Stromal cell of bone marrow (primary cell): ENCODE measurements around the gene BBS7.

Source experiments
- DNase-seq: peaks from one replicate; pipeline ENCODE4 v3.0.0-alpha.2; 2012; ENCODE audit warnings: low read depth

Gene BBS7

DNA sequence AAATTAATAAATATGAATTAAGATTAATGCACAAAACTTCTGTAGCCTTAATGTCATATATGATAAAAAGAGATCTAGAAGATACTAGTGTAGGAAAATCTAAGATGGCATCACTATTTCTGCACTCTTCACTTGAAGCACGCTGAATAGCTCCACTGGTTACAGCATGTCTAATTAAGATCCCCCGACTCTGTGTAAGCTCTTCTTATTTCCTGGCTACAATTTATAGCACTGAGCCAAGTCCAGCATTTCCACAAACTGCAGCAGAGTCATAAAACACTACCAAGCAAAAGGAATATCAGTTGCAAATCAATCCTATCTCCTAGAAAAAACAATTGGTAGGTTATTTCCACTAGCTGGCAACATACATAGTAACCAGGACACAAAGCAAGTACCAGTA lies 45.3 kb downstream of the BBS7 start:
- no peak for DNase-seq

DNA sequence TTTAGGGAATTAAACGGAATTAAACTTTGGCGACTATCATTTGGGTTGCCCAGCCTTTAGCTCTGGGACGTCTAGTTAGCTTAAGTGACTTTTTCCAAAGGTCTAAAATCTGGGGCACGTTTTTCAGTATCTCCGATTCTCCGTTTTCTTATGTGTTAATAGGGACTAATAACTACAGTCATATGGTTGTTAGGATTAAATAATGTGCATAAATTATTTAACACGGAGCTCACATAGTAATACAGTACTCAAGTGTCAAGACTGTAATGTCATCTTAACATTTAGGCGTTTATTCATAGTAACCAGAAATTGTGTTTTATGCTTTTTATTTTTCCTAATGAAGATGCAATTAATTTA lies 46.1 kb downstream of the BBS7 start:
- no peak for DNase-seq

DNA sequence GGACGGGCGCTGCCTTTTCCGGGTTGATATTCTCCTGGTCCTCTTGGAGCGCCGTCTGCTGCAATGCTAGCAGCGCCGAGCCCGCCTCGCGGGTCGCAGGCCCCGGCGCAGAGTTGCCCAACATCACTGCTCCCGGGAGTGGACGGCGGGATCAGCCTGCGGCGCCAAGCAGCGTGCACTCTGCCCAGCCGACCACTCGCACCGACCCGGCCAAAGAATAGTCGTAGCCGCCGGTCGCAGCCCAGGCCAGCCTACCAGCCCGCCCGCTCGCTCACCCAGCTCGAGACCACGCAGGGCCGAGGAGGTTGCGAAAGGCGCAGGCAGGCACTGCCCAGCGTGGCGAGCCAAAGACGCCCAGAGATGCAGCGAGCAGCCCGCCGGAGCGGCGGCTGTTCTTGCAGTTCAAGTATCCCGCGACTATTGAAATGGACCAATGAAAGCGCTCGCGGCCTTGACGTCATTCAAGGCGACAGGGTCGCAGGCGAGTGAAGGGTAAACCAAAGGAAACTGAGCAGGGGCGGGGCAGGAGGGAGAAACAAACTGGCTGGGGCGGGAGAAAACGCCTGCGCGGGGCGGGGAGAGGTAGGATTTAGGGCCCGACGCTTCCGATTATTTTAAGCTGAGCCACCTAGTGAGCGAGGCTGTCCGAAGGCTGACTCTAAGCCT lies 46.6 kb downstream of the BBS7 start, which contains the start of gene CCNA2:
Gene CCNA2 (minus strand): TSS at position 379 of the 666 bp plus-strand sequence. CDS start 255 bp downstream, at position 124.
- DNase-seq = peak; percentile 93

DNA sequence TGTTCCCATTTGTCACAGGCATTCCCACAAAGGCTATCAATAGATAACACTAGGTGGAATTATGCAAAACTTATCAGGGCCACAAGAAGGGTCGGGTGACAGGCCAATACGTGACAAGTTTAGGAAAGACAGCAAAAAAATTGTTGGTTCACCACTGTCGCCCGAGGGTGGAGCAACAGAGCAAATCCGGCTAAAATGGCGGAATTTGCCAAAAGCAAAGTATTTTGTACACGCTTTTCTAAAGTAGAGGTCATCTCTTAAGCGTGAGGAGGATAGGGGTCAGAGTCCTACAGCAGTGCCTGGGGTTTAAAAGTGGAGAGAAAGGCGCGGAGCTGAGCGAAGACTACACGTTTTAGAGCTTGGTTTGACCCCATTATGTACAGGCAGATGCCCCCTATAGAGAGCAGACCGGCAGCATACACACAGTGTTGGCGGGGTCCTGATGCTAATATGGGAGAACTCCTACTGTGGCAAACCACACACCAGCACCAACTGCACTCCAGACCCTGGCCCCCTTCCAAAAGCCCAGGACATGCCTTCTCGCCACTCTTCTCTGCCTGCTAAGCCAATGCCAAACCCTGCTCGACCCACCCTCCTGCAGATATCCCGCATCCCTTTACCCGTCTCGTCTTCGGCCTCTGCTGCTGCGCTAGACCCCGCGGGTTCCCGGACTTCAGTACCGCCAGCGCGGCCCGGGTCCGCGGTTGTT lies 47.3 kb downstream of the BBS7 start:
- DNase-seq = no peak

DNA sequence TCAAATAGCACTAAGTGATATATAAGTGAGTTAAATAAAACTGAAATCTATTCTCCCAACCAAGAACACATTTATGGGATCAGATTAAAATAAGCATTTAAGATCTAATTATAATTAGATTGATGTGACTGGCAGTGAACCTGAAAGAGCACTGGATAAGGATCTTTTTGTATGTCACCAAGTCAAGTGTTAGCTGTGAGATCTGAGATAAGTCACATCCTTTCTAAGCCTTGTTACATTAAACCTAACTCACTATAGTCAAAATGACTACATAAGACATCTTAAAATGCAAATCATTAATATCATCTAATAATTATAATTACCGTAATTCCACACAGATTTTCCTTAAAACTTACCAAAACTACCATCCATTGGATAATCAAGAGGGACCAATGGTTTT lies 48.2 kb downstream of the BBS7 start:
- no peak for DNase-seq

DNA sequence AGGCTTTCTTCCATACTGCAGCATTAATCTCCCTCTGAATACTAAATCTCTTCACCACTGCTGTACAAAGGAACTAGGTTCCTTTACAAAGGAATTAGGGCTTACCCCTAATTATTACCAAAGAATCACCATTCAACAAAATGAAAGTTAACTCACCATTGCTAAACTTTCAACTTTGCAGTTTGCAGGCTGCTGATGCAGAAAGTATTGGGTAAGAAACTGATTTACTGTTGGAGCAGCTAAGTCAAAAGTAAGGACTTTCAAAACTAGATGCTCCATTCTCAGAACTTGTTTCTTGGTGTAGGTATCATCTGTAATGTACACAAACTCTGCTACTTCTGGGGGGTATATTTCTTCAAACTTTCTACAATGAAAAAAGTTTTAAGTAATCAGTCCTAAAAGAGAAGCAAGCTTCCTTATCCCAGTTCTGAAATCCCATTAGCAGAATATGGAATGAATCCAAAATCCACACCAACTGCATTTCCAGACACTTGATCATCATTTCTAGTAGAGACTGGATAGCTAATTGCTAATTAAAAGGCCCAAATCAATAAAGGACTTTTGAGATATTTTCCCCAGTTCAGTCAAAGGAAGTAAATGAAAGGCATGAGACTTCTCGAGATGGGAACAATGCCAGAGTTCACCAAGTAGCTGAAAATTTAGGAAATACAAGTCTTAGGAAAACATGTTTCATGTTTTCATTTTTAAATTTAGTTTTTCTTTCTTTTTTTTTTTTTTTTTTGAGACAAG lies 50.9 kb downstream of the BBS7 start:
- no peak for DNase-seq

DNA sequence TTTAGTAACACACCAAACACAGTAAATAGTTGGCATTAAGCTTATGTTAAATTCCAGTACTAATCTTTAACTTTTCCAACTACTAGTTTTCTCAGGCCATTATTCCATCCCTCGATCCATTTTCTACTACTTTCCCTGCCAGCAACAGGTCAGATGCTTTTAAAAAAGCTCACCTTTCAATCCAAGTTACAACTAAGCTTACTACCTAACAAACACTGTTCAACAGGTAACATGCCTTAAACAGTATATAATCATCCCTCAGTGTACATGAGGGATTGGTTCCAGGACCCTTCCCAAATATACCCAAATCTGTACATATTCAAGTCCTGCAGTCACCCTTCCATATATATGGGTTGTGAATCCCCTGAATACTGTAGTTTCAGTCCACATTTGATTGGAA lies 52.1 kb downstream of the BBS7 start:
- no peak for DNase-seq

DNA sequence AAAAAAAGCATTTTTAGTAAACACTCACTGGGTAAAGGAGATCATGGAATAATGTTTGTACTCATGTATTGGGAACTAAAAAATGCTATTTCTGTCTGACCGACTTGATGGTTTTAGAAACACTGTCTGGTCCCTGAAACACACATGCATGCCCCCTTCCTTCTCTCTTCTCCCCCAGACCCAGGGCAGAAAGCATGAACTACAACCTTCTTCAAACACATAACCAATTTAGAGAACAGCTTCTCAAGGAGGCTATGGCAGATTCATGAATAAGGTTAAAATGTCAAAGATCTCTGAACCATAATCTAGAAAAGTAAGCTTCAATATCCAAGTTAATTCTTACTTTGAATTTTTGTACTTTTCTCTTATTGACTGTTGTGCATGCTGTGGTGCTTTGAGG lies 52.6 kb downstream of the BBS7 start:
- DNase-seq = no peak

DNA sequence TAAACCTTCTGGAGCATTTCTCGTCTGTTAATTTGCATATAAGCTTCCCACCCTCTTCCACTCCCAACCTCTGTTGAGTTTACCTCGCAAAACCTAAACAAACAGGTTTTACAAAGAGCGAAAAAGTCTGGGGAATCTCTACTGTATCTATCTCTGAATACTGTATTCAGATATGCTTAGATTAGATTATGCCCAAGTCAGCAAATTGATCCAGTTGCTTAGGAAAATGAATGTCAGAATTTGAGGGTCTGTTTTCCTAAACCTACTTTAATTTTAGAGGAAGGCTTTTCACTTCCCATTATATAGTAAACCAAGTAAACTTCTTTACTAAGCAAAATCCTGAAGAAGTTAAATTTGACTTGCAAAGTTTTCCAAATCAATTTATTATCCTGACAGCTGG lies 53.3 kb downstream of the BBS7 start:
- DNase-seq = no peak

DNA sequence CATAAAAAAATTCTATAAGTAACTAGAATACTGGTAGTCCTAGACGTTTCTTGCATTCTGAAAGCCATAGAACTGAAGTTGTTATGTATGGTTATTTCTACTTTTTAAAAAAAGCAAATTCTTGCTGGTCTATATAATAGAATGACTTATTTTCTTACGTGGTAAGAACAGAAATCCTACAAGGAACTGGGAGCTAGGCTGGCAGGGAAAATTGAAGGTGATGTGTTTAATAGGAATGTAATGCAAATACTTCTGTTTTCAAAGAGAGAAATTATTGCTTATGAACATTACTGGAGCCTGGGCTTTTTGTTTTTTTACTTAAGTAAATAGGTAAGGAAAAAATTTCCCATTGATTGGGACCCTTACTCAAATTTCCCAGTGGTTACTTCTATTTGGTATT lies 55.5 kb downstream of the BBS7 start:
- DNase-seq = no peak

DNA sequence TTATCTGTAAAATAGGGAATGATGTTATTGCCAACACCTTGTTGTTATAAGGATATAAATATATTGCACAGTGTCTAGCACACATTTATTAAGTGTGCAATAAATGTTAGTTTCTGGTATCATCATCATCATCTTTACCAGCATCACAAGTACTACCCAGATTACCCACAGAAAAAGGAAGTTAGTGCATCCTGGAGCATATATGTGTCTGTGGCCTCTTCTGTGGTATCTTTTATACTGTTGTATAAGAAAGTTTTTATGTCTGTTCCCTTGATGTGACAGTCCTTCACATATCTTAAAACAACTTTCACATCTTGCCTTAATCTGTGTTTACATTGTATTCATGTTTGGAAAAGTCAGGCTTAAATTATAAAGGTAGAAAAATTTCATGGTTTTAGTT lies 59.2 kb downstream of the BBS7 start:
- no peak for DNase-seq

DNA sequence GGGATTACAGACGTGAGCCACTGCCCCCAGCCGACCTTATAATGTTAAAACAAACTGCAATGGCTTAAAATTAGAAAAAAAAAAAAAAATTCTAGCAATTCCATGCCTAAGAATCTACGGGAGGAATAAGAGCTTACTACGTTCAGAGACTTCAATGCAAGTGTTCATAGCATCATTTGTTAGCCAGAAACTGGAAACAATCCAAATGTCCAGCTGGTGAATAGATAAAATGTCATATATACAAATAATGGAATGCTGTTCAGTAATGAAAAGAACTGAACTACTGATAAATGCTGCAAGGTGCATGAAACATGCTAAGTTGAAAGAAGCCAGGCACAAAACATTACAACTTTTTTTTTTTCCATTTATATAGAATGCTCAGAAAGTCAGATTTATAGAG lies 63.9 kb downstream of the BBS7 start:
- DNase-seq = no peak

DNA sequence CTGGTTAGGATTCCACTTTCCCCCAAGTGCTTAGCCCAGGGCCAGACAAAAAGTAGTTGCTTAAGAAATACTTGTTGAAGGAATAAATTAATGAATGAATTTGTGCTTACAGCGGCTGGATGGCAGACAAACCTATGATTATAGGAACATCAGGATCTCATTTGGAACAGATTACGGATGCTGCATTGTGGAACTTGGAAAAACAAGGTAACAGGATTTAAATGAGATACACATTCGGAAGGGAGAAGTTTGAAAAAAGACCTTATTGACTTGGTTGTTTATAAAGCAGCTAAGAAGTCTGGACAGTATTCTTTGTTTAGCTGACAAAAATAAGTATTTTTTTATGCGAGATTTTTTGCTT lies 68.6 kb downstream of the BBS7 start:
- DNase-seq = no peak

DNA sequence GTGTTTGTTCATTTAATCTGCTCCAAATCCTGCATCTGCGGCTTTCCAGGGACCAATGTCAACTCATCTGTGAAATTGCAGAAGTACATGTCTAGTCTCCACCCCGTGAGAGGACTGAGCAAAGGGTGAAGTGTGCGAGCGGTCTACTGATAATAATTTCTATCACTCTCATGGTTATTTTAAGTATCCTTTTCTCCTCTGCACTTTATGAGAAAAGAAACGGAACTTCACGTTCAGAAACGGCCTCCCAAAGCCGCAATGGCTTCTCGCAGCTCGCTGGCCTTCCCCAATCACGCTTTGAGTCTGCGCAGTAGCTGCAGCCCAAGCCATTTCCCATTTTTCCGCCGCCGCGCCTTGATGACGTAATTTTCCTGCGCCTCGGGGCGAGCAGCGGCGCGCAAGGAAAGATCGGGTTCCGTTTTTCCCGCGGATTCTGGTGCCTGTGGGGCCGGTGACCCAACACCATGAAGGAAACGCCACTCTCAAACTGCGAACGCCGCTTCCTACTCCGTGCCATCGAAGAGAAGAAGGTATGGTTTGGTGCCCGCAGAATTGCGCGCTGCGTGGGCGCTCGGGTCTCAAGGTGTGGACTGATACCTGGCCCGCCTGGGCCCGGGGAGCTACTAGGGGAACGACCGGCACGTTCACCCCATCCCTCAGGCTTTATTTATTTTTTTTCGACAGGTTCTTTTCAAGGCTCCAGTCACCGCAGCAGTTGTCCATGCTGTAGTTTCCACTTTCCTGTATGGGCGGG lies 69.1 kb downstream of the BBS7 start, which contains the start of gene EXOSC9:
Gene EXOSC9 (plus strand): TSS at position 363 of the 754 bp plus-strand sequence. CDS start 102 bp downstream, at position 465.
- peak; percentile 87 for DNase-seq

DNA sequence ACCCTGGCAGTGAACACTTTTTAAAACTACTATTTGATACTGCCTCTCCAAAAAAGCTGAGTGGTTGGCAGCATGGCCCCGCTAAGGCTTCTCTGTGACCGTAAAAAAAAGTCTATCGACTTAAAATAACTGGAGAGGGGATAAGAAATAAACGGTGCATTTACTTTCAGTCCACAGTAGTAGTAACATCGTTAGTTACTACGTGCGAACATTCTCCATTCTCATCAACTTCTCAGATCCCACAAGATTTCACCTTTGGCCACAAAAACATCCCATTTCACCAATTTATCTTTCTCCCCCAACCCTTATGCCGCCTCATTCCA lies 69.7 kb downstream of the BBS7 start:
- DNase-seq = no peak

DNA sequence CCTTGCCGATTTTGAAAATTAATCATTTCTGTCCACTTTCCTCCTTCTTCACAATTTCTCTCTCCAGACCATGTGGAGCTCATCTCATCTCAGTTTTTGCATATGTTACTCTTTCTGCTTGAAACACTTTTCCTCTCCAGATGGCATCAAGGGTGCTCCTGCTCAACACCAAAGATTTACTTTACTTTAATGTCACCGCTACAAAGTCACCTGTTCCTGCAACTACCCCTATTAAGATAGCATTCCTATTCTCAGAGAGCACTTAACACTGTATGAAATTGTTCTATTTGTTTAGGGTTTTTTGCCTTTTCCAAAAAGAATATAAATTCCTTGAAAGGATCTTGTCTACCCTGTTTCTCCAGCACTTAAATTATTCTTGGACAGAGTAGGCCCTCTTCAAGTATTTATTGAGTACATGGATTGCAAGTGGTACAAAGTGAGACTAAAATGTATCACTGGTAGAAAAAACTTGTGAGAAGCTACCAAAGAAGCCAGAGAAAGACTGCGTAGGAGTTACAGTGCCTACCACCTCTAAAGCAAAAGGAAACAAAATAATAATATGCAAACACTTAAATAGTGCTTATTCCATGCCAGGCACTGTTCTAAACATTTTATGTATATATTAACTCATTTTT lies 70.3 kb downstream of the BBS7 start:
- DNase-seq = no peak

DNA sequence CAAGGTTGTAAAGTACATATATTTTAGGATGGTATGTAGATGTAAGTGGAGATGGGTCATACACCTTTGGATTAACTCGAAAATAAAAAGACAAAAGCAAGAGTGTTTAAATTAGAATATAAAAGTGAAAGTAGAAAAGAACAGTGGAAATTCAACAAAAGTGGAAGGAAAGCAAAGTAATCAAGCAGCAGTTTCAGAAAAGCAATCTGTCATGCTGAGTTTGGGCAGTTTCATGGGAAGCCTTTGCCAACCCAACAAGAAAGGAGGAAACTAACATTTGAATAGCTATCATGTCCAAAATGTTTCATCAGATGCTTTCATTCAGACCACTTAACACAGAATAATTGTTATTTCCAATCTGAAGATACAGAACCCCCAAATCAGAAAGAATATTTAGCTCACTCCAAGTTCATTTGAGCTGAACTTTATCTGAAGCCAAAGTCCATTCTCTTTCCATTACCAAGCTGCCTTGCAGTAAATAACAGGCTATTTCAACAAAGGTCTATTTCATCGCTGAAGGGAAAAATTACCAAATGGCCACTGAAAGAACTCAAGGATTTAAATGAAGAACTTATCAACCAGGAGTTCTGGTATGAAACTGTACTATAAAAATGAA lies 71.0 kb downstream of the BBS7 start:
- no peak for DNase-seq

DNA sequence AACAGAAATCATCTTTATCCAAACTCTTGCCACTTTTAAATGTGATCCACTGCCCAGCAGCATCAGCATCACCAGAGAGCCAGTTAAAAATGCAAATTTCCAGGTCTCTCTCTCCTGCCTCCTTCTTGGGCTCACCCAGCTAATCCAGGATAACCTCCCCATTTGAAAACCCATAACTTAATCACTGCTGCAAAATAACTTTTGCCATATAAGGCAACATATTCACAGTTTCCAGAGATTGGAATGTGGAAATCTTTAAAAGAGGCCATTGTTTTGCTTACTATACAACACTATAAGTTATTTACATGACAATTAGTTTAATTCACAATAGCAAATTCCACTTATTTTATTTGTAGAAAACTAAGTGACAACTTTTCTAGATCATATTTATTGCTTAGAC lies 74.0 kb downstream of the BBS7 start:
- DNase-seq = no peak

DNA sequence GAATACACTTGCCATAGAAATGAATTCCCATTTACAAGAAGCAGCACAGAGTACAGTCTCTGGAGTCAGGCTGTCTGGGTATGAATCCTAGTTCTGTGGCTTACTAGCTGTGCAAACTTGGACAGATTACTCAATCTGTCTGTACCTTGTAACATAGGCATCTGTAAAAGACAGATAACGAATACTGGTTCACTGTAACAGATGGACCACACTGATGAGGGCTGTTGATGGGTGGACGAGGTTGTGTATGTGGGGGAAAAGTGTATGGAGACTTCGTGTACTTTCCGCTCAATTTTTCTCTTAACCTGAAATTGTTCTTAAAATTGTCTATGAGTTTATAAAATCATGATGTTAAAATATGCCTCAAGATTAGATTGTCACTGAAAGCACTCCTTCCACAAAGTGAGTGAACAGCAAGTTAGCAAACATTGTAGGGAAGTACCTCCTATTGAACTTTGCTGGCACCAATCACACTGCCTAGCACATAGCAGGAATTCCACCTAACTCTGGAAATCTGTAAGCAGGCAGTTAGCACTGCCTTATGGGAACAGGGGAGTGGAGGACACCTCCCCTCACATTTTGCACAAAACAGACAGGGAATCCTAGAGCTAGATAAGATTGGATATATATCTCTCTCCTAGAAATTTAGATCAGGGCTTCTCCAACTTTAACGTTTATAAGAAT lies 75.6 kb downstream of the BBS7 start:
- no peak for DNase-seq

DNA sequence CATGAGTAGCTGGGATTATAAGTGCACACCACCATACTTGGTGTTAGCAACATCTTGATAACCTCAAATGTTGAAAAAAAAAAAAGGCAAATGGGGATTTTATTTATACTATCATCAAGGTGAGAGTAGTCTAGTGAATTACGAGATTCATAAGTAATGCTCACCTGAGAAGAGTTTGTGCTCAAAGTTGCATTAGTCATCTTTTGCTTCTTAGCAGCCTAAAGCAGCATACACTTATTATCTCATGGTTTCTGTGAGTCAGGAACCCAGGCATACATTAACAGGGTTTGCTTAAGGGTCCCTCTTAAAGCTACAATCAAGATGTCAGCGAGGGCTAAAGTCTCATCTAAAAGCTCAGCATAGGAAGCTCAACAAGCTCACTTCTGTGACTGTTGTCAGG lies 77.3 kb downstream of the BBS7 start:
- DNase-seq = no peak

DNA sequence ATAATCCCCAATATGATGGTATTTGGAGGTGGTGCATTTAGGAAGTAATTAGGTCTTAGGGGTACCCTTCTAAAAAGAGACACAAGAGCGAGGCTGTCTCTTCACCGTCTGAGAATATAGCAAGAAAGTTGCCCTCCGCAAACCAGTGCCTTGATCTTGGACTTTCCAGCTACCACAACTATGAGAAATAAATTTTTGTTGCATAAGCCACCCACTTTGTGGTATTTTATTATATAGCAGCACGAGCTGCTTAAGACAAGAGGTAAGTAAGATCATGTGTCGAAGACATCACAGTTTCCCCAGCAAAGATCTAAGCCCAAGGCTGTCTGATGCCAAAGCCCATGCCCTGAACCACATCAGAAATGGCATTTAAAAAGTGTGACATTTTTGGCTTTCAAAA lies 78.8 kb downstream of the BBS7 start:
- DNase-seq = no peak
